ENCODE data around the gene MPI.
A peak's percentile ranks its signal among the peaks of the same experiment; 100 is the strongest.

The MPI gene

DNA sequence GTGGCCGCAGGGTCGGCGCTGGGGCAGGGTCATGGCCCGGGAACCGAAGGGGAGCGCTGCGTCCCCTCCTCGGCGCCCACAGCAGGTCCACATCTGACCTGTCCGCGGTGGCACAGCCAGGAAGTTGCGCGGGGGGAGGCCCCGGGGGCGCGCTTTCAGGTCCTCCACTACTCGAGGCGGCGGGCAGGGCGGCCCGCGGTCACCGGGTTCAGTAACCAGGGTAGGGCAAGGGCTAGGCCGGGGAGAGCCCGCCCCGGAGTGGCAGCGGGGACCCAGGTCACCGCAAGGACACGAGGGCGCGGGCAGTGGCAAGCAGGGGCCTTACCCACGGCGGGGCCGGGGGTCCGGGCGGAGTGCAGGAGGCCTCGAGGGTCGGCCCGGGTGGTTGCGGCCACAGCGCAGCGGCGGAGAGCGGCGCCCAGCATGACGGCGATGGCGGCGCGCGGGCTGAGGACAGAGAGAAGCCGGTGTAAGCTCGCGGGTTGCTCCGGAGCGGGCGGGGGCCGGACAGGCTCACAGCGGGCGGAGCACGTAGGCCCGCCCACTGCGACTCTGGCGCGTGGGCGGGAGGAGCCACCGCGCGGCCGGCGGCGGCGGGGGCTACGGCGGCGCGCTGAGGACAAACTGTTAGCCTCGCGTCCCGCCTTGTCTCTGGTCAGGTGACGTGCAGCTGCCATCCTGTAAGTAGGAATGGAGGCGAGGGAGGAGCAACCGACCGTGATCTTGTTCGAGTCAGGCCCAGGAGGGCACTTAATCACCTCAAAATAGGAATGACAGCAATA lies 47.9 kb downstream of the MPI start, which contains the start of gene COX5A:
Gene COX5A (minus strand): TSS at position 484 of the 782 bp plus-strand sequence. CDS start 59 bp downstream, at position 425.
- DNase-seq, result peak; percentile 93

DNA sequence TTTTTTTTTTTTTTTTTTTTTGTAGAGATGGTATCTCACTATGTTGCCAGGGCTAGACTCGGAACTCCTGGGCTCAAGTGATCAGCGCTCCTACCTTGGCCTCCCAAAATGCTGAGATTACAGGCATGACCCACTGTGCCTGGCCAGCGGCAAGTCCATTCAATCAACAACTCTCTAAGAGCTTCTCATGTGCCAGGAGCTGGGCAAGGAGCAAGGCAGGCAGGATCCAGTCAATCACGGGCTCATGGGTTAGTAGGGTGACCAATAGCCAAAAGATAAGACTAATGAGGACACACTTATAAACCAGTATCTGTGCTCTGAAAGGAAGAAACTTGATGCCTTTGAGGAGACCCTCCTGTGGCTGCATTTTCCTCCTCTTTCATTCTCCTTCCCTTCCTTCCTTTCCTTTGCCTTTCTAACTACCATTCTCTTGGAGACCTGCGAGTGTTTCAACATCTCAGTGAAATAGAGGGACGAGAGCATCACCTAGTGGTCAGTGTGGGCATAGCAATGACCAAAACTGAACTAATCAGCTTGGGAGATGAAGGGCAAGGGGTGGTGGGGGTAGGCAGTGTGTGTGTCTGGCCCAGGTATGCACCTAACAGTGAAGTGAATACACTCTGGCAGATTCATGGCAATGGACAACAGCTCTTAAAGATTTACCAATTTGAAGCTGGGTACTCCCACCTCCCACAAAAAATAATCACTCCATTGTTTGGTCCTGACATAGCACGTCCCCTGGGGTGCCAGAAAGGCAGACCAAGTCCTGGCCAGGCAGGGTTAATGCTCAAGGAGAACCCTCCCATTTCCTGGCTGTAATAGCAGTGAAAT lies 60.5 kb downstream of the MPI start:
- DNase-seq, result peak; percentile 88

GRCh38 chr15:74951006-74951405 lies 61.2 kb downstream of the MPI start:
- no peak for DNase-seq
